HG02885 (cell line): ENCODE measurements around the gene MEOX1.

Experiments
- ATAC-seq: cut with Tn5 transposase; IDR thresholded peaks from one replicate; pipeline ENCODE4 v1.9.1; 2021; ENCODE audit warnings: mild to moderate bottlenecking; ENCODE audit not compliant: unreplicated experiment, poor library complexity

Gene MEOX1

GRCh38 chr17:43660816-43661493 is 767 bp downstream of the MEOX1 start:
- no peak for ATAC-seq

GRCh38 chr17:43659823-43660617 is 1.7 kb downstream of the MEOX1 start:
- no peak for ATAC-seq

GRCh38 chr17:43658900-43659299 is 2.8 kb downstream of the MEOX1 start:
- ATAC-seq = no peak

- no peak for ATAC-seq
Measured at GRCh38 chr17:43655693-43656255, 5.9 kb downstream of the MEOX1 start.

- no peak for ATAC-seq
Measured at GRCh38 chr17:43652124-43652480, 9.6 kb downstream of the MEOX1 start.

- ATAC-seq = no peak
Measured at GRCh38 chr17:43650471-43650870, 11.3 kb downstream of the MEOX1 start.

- no peak for ATAC-seq
Measured at GRCh38 chr17:43648916-43649315, 12.8 kb downstream of the MEOX1 start.

GRCh38 chr17:43645765-43646481 is 15.8 kb downstream of the MEOX1 start:
- ATAC-seq = no peak

GRCh38 chr17:43645450-43645764 is 16.3 kb downstream of the MEOX1 start:
- no peak for ATAC-seq

GRCh38 chr17:43644081-43644480 is 17.6 kb downstream of the MEOX1 start:
- no peak for ATAC-seq

GRCh38 chr17:43641416-43641815 is 20.3 kb downstream of the MEOX1 start:
- no peak for ATAC-seq

GRCh38 chr17:43640491-43641252 is 21.1 kb downstream of the MEOX1 start:
- ATAC-seq = no peak

- no peak for ATAC-seq
Measured at GRCh38 chr17:43637563-43638323, 24.0 kb downstream of the MEOX1 start.

- ATAC-seq = no peak
Measured at GRCh38 chr17:43636426-43636825, 25.3 kb downstream of the MEOX1 start.

- no peak for ATAC-seq
Measured at GRCh38 chr17:43634591-43635125, 27.1 kb downstream of the MEOX1 start.

GRCh38 chr17:43632221-43632620 is 29.5 kb downstream of the MEOX1 start:
- ATAC-seq = no peak

GRCh38 chr17:43631429-43631828 is 30.3 kb downstream of the MEOX1 start:
- no peak for ATAC-seq

- no peak for ATAC-seq
Measured at GRCh38 chr17:43628089-43628650, 33.6 kb downstream of the MEOX1 start.

- no peak for ATAC-seq
Measured at GRCh38 chr17:43627653-43628052, 34.1 kb downstream of the MEOX1 start.
